Caco-2 (cell line): ENCODE measurements around the gene HOXD11. TPM values are rescaled to one million over a fixed set of nuclear protein-coding genes. Genes with fewer than 3 reads are reported as not detected.

Experiments
- BruUV-seq: library from RNA; stranded (reverse); fragments of 400-500 nt; replicated peaks from 2 replicates; lab custom pipeline; 2021; lab: Mats Ljungman, UMichigan
- CTCF ChIA-PET: fragments of 300-600 bp; sonication (Branson Sonifier 250); formaldehyde crosslinking; loops from one replicate; lab custom pipeline; 2022; ENCODE audit warnings: antibody characterized with exemption; lab: Charles Lee
- POLR2A ChIA-PET: fragments of 300-600 bp; sonication (Branson Sonifier 250); formaldehyde crosslinking; loops from one replicate; lab custom pipeline; 2022; ENCODE audit warnings: antibody characterized with exemption; lab: Charles Lee
- DNase-seq, 2 experiments: peaks; one replicate each; pipeline versions ENCODE4 v3.0.0 to v3.0.0-alpha.2; 2020 to 2022
- H3K27me3 ChIP-seq: replicated peaks from 2 replicates; pipeline ENCODE4 v1.6.0; 2011; ENCODE audit warnings: low read length; ENCODE audit not compliant: control insufficient read depth, insufficient read depth
- H3K36me3 ChIP-seq: 2 replicates; pipeline ENCODE4 v1.5.1; 2011; ENCODE audit warnings: low read length; ENCODE audit not compliant: control insufficient read depth, insufficient read depth
- H3K4me1 ChIP-seq: fragments of 250-450 bp; sonication (Bioruptor Pico); 2 replicates; pipeline ENCODE4 v1.5.1; 2020; ENCODE audit warnings: mild to moderate bottlenecking
- H3K4me3 ChIP-seq: 2 replicates; pipeline ENCODE4 v1.5.1; 2011; ENCODE audit warnings: low read depth, mild to moderate bottlenecking, control low read depth, low read length
- H3K9me3 ChIP-seq: fragments of 250-450 bp; sonication (Bioruptor Pico); 2 replicates; pipeline ENCODE4 v1.5.1; 2020; ENCODE audit warnings: mild to moderate bottlenecking, moderate library complexity
- H3K27ac Mint-ChIP-seq: one replicate; pipeline ENCODE4 v1.8.0; 2022; ENCODE audit warnings: mixed read lengths; ENCODE audit not compliant: unreplicated experiment
- H3K27me3 Mint-ChIP-seq: one replicate; pipeline ENCODE4 v1.8.0; 2022; ENCODE audit warnings: mixed read lengths; ENCODE audit not compliant: insufficient read depth, unreplicated experiment
- H3K36me3 Mint-ChIP-seq: one replicate; pipeline ENCODE4 v1.8.0; 2022; ENCODE audit warnings: mild to moderate bottlenecking, mixed read lengths; ENCODE audit not compliant: insufficient read depth, unreplicated experiment
- H3K4me1 Mint-ChIP-seq: one replicate; pipeline ENCODE4 v1.8.0; 2022; ENCODE audit warnings: low read depth, mixed read lengths; ENCODE audit not compliant: unreplicated experiment
- H3K4me3 Mint-ChIP-seq: one replicate; pipeline ENCODE4 v1.8.0; 2022; ENCODE audit warnings: mild to moderate bottlenecking, moderate library complexity, mixed read lengths; ENCODE audit not compliant: unreplicated experiment
- H3K9me3 Mint-ChIP-seq: one replicate; pipeline ENCODE4 v1.8.0; 2022; ENCODE audit warnings: mixed read lengths; ENCODE audit not compliant: unreplicated experiment
- CTCF ChIP-seq, 2 experiments: fragments of 200-600 bp in 1 of 2; IDR thresholded peaks; 1 replicate in 1 of 2; 2 replicates in 1 of 2; pipeline versions ENCODE4 v1.5.1 to v1.8.0; 2011 to 2022; ENCODE audit warnings: antibody characterized with exemption in 1 of 2, control low read depth in 1 of 2, inconsistent platforms in 1 of 2, low read depth in 1 of 2, low read length in 1 of 2, mild to moderate bottlenecking in 1 of 2, moderate library complexity in 1 of 2; ENCODE audit not compliant: insufficient read depth in 1 of 2, severe bottlenecking in 1 of 2, unreplicated experiment in 1 of 2
- intact Hi-C: fragments of 100-400 bp; cut with micrococcal nuclease; formaldehyde crosslinking; loops from one replicate; pipeline ENCODE4 v1.10.0; 2022; ENCODE audit not compliant: unreplicated experiment
- total RNA-seq: library from RNA; stranded (reverse); gene quantifications from 2 replicates; pipeline ENCODE4 v1.2.3, GENCODE V29; 2022

The HOXD11 gene
- total RNA-seq, 1 experiment from 2014 or later, result not detected

- POLR2A ChIA-PET, result no interaction called here
- peaks cover 5% of the 10 kb centered on the region for H3K36me3 Mint-ChIP-seq
- peaks cover 19% of the 10 kb centered on the region for H3K27me3 ChIP-seq
- no peak for DNase-seq
- BruUV-seq, result no TSS peak
- peaks cover 19% of the 10 kb centered on the region for H3K4me1 Mint-ChIP-seq
- H3K4me3 ChIP-seq, result no peak overlapping the region
- CTCF ChIA-PET, result no interaction called here
- no peak overlapping the region for H3K4me3 Mint-ChIP-seq
- H3K9me3 Mint-ChIP-seq, result no peaks in the 10 kb centered on the region
- no peak for TF ChIP-seq CTCF (IDR thresholded peaks at IDR 0.05; ENCODE audit: insufficient read depth in 1 of 2, low read depth in 1 of 2, low read length in 1 of 2, severe bottlenecking in 1 of 2, unreplicated experiment in 1 of 2)
- H3K9me3 ChIP-seq, result peaks cover 15% of the 10 kb centered on the region
- H3K27me3 Mint-ChIP-seq, result peaks cover 60% of the 10 kb centered on the region
- intact Hi-C loops, result loop anchor here (2.0 to 10.0 kb wide), 2 partner anchors 79 to 197 kb away; partner anchors contain the start of gene LNPK
- no peaks in the 10 kb centered on the region for H3K36me3 ChIP-seq
- H3K27ac Mint-ChIP-seq, result no peak overlapping the region
- H3K4me1 ChIP-seq, result peaks cover 14% of the 10 kb centered on the region; the same call in 1 of the 2 replicates
These were observed 25.1 kb upstream of the HOXD11 start for GRCh38 chr2:176081837-176082524.

GRCh38 chr2:176082525-176082823 lies 24.6 kb upstream of the HOXD11 start:
- no peak overlapping the region for H3K4me3 ChIP-seq
- H3K4me1 Mint-ChIP-seq, result peaks cover 19% of the 10 kb centered on the region
- peaks cover 61% of the 10 kb centered on the region for H3K27me3 Mint-ChIP-seq
- no peaks in the 10 kb centered on the region for H3K36me3 ChIP-seq
- no peak for DNase-seq
- no peak overlapping the region for H3K27ac Mint-ChIP-seq
- H3K4me3 Mint-ChIP-seq, result no peak overlapping the region
- ChIA-PET CTCF (no interaction called here), POLR2A (no interaction called here)
- peaks cover 5% of the 10 kb centered on the region for H3K36me3 Mint-ChIP-seq
- peaks cover 19% of the 10 kb centered on the region for H3K27me3 ChIP-seq
- H3K4me1 ChIP-seq, result peaks cover 14% of the 10 kb centered on the region; the same call in 1 of the 2 replicates
- H3K9me3 ChIP-seq, result peaks cover 15% of the 10 kb centered on the region
- H3K9me3 Mint-ChIP-seq, result no peaks in the 10 kb centered on the region
- no TSS peak for BruUV-seq
- TF ChIP-seq CTCF (IDR thresholded peaks at IDR 0.05; ENCODE audit: insufficient read depth in 1 of 2, low read depth in 1 of 2, low read length in 1 of 2, severe bottlenecking in 1 of 2, unreplicated experiment in 1 of 2), result no peak
- intact Hi-C loops, result loop anchor here (10.0 kb wide), 1 partner anchor 198 kb away; no protein-coding TSS in a partner anchor

- peaks cover 15% of the 10 kb centered on the region for H3K9me3 ChIP-seq
- H3K4me1 ChIP-seq, result peaks cover 14% of the 10 kb centered on the region; the same call in 1 of the 2 replicates
- DNase-seq, result no peak
- ChIA-PET POLR2A (no interaction called here), CTCF (no interaction called here)
- Mint-ChIP-seq H3K27me3 (peaks cover 61% of the 10 kb centered on the region), H3K36me3 (peaks cover 5% of the 10 kb centered on the region), H3K4me1 (peaks cover 19% of the 10 kb centered on the region), H3K4me3 (peak overlapping the region; percentile 54), H3K9me3 (no peaks in the 10 kb centered on the region), H3K27ac (no peak overlapping the region)
- 0 out of 2 replicates have a peak overlapping the region, but pooled peaks have one; percentile 1 for H3K4me3 ChIP-seq
- H3K36me3 ChIP-seq, result no peaks in the 10 kb centered on the region
- TF ChIP-seq CTCF (IDR thresholded peaks at IDR 0.05; ENCODE audit: insufficient read depth in 1 of 2, low read depth in 1 of 2, low read length in 1 of 2, severe bottlenecking in 1 of 2, unreplicated experiment in 1 of 2), result no peak
- peaks cover 21% of the 10 kb centered on the region for H3K27me3 ChIP-seq
- no TSS peak for BruUV-seq
- intact Hi-C loops, result loop anchor here (10.0 kb wide), 1 partner anchor 198 kb away; no protein-coding TSS in a partner anchor
These were observed 24.0 kb upstream of the HOXD11 start for GRCh38 chr2:176082824-176083751.
